K562 (cell line): ENCODE measurements around the gene RBBP5. TPM values are rescaled to one million over a fixed set of nuclear protein-coding genes. Genes with fewer than 3 reads are reported as not detected.

Experiments
- ATAC-seq: fragments of 200-7000 bp; cut with Tn5 transposase; 3 replicates; pipeline ENCODE4 v1.9.1; 2020; ENCODE audit warnings: moderate library complexity
- BruUV-seq: library from RNA; stranded (reverse); fragments of 400-500 nt; replicated peaks from 2 replicates; lab custom pipeline; 2021; lab: Mats Ljungman, UMichigan
- CTCF ChIA-PET: fragments of 300-600 bp; formaldehyde crosslinking; extraction: SDS; loops from one replicate; lab custom pipeline; 2021; ENCODE audit warnings: low intra/inter-chr PET ratio; lab: Yijun Ruan, JAX
- POLR2A ChIA-PET: fragments of 300-600, 350-650 bp; sonication (Branson Sonifier 250); formaldehyde crosslinking; extraction: SDS; loops from one replicate; lab custom pipeline; 2021; ENCODE audit warnings: antibody characterized with exemption, inconsistent platforms; lab: Yijun Ruan, JAX
- DNase-seq, 4 experiments: peaks; one replicate each; pipeline versions ENCODE4 v3.0.0 to v3.0.0-alpha.2; 2011 to 2018; ENCODE audit warnings: low spot score in 3 of 4, mixed read lengths in 3 of 4; ENCODE audit errors: extremely low read depth in 1 of 4
- FAIRE-seq: peaks from 2 replicates; lab custom pipeline; 2011; peaks lifted over from hg19 to GRCh38; lab: Jason Lieb, UNC
- H2AFZ ChIP-seq: 2 replicates; pipeline ENCODE4 v1.6.0; 2011; ENCODE audit warnings: low read depth, low read length, control low read depth, inconsistent platforms
- H3K27ac ChIP-seq: fragments of 200-600 bp; 3 replicates; pipeline ENCODE4 v1.8.0; 2011; ENCODE audit warnings: low read depth, mild to moderate bottlenecking, control low read depth, inconsistent platforms, low read length, moderate library complexity, mixed read lengths; ENCODE audit errors: extremely low read depth
- H3K27me3 ChIP-seq, 2 experiments: fragments of 300-600 bp in 1 of 2; 2 replicates in 1 of 2; 3 replicates in 1 of 2; pipeline versions ENCODE4 v1.6.0 to v1.8.0; 2011; ENCODE audit warnings: inconsistent platforms in 2 of 2, low read length in 2 of 2, mild to moderate bottlenecking in 1 of 2, mixed read lengths in 1 of 2, moderate library complexity in 1 of 2; ENCODE audit not compliant: control insufficient read depth in 2 of 2, insufficient read depth in 2 of 2
- H3K36me3 ChIP-seq: fragments of 300-600 bp; 3 replicates; pipeline ENCODE4 v1.8.0; 2011; ENCODE audit warnings: mild to moderate bottlenecking, low read length, inconsistent platforms; ENCODE audit not compliant: control insufficient read depth, insufficient read depth
- H3K4me1 ChIP-seq, 2 experiments: fragments of 200-600 bp in 1 of 2; replicated peaks in 1 of 2; 2 replicates in 1 of 2; 3 replicates in 1 of 2; pipeline versions ENCODE4 v1.5.1 to v1.8.0; 2011; ENCODE audit warnings: inconsistent platforms in 2 of 2, low read length in 2 of 2, mild to moderate bottlenecking in 1 of 2, mixed read lengths in 1 of 2, moderate library complexity in 1 of 2; ENCODE audit not compliant: control insufficient read depth in 2 of 2, insufficient read depth in 2 of 2
- H3K4me2 ChIP-seq: 2 replicates; pipeline ENCODE4 v1.6.1; 2011; ENCODE audit warnings: low read length, control low read depth, inconsistent platforms, mixed read lengths; ENCODE audit not compliant: insufficient read depth
- H3K4me3 ChIP-seq: fragments of 200-600 bp; sonication (generic), shearing (Covaris generic); 2 replicates; pipeline ENCODE4 v1.5.1; 2016; ENCODE audit warnings: control low read depth, inconsistent platforms
- H3K79me2 ChIP-seq: fragments of 200-600 bp; 3 replicates; pipeline ENCODE4 v1.8.0; 2011; ENCODE audit warnings: low read length, inconsistent platforms; ENCODE audit not compliant: control insufficient read depth, insufficient read depth
- H3K9ac ChIP-seq, 2 experiments: 2 replicates each; pipeline versions ENCODE4 v1.6.0 to v1.6.1; 2011; ENCODE audit warnings: low read depth in 2 of 2, low read length in 2 of 2, control low read depth in 1 of 2, inconsistent platforms in 1 of 2, mild to moderate bottlenecking in 1 of 2, mixed read lengths in 1 of 2; ENCODE audit not compliant: insufficient read depth in 1 of 2
- H3K9me1 ChIP-seq: one replicate; pipeline ENCODE4 v1.6.0; 2011; ENCODE audit warnings: inconsistent platforms, mild to moderate bottlenecking, low read length, moderate library complexity; ENCODE audit not compliant: control insufficient read depth, insufficient read depth
- H3K9me3 ChIP-seq: replicated peaks from 2 replicates; pipeline ENCODE4 v1.5.1; 2011; ENCODE audit warnings: low read depth, low read length, inconsistent platforms; ENCODE audit not compliant: control insufficient read depth, insufficient read depth
- H4K20me1 ChIP-seq: replicated peaks from 2 replicates; pipeline ENCODE4 v1.6.1; 2011; ENCODE audit warnings: low read length, inconsistent platforms, mixed read lengths; ENCODE audit not compliant: control insufficient read depth, insufficient read depth
- ARID4B ChIP-seq: sonication (generic); formaldehyde crosslinking; IDR thresholded peaks from 2 replicates; pipeline ENCODE4 v1.8.0; 2022; ENCODE audit warnings: mild to moderate bottlenecking, missing genetic modification reagents
- E4F1 ChIP-seq: fragments of 250-450 bp; sonication (Bioruptor Pico); IDR thresholded peaks from 2 replicates; pipeline ENCODE4 v1.5.0; 2021; ENCODE audit warnings: mild to moderate bottlenecking, borderline replicate concordance
- WGBS: fragments of 100-300 bp; shearing (Covaris generic); methylation state at CpG from one replicate; pipeline ENCODE4 v1.1.6; 2016; ENCODE audit warnings: low coverage, mixed read lengths; ENCODE audit not compliant: insufficient coverage; ENCODE audit errors: missing lambda C conversion rate; 5-methylcytosine and 5-hydroxymethylcytosine counted together
- in situ Hi-C: fragments of 300-500 bp; cut with MboI; formaldehyde crosslinking; loops from 4 replicates; pipeline ENCODE4 v1.15.0; 2018; ENCODE audit warnings: inconsistent platforms, mixed read lengths
- intact Hi-C: fragments of 100-400 bp; cut with micrococcal nuclease; formaldehyde crosslinking; loops from 2 replicates; pipeline ENCODE4 v1.14.2; 2022
- polyA plus RNA-seq, 8 experiments: library from polyadenylated mRNA; depleted of rRNA in 4 of 8; stranded (reverse) in 5 of 8; unstranded in 3 of 8; fragments of >200 nt; fragmentation: Nextera tagmentation in 2 of 8; fragmentation: Illumina TruSeq in 1 of 8; extraction: Ambion mirVana in 2 of 8; extraction: Trizol in 1 of 8; gene quantifications; 2 replicates each; pipeline versions ENCODE4 v1.2.1 to v1.2.3, GENCODE V29; 2011 to 2014; ENCODE audit warnings: inconsistent platforms in 1 of 8, missing spikeins in 1 of 8
- total RNA-seq, 7 experiments: library from RNA; depleted of rRNA in 6 of 7; stranded (reverse); fragments of >200 nt in 6 of 7; fragmentation: Illumina TruSeq in 2 of 7; extraction: Trizol in 2 of 7; gene quantifications; 2 replicates each; pipeline versions ENCODE4 v1.2.1 to v1.2.3, GENCODE V29; 2011 to 2021; ENCODE audit warnings: low replicate concordance in 1 of 7

RBBP5 gene
- total and polyA plus RNA-seq, 9 of the 15 experiments (the other 6 are each of a cell fraction or from before 2014, with no cell fraction given), result 17.2 to 37.4 (median 28.4) TPM

GRCh38 chr1:205140113-205140512, 18.3 kb upstream of the RBBP5 start:
- peaks cover 3 to 7% of the 10 kb centered on the region in 2 experiments; a peak in 3 of 5 replicates for H3K4me1 ChIP-seq
- DNase-seq (no peak), FAIRE-seq (no peak), ATAC-seq (no peak)
- intact Hi-C loops (loop anchor here (5.0 kb wide), 3 partner anchors 57 to 153 kb away; no protein-coding TSS in a partner anchor), in situ Hi-C loops (no loop called here)
- H3K9me3 ChIP-seq, result no peaks in the 10 kb centered on the region
- ChIA-PET POLR2A (interaction anchor here (0.7 to 1.1 kb wide), 3 partner anchors 11 to 17 kb away, joined by 3 to 4 read pairs (median 3); no protein-coding TSS in a partner anchor), CTCF (no interaction called here)
- 65% methylated on average over 4 of the region's 4 CpGs for WGBS
- no peak overlapping the region for H3K9ac ChIP-seq
- H3K36me3 ChIP-seq, result no peaks in the 10 kb centered on the region
- H2AFZ ChIP-seq, result no peak overlapping the region
- H3K27ac ChIP-seq, result no peak overlapping the region
- H3K27me3 ChIP-seq, result no peaks in the 10 kb centered on the region
- no peak overlapping the region for H3K4me3 ChIP-seq
- no peaks in the 10 kb centered on the region for H3K9me1 ChIP-seq
- TF ChIP-seq ARID4B (peak; percentile 31; the same call in 1 of the 2 replicates), E4F1 (no peak)
- no TSS peak for BruUV-seq
- H3K79me2 ChIP-seq, result no peaks in the 10 kb centered on the region
- H3K4me2 ChIP-seq, result no peak overlapping the region
- H4K20me1 ChIP-seq, result no peaks in the 10 kb centered on the region
